ENCODE measurements around the gene EP300. TPM values are rescaled to one million over a fixed set of nuclear protein-coding genes. Genes with fewer than 3 reads are reported as not detected.
"Not testable (repeated sequence)": the region's sequence is repeated elsewhere in the genome, so short reads cannot be mapped to it uniquely, and the experiment has no call there.

The EP300 gene
- total RNA-seq, 1 donor from 2014 or later = 124 TPM

DNA sequence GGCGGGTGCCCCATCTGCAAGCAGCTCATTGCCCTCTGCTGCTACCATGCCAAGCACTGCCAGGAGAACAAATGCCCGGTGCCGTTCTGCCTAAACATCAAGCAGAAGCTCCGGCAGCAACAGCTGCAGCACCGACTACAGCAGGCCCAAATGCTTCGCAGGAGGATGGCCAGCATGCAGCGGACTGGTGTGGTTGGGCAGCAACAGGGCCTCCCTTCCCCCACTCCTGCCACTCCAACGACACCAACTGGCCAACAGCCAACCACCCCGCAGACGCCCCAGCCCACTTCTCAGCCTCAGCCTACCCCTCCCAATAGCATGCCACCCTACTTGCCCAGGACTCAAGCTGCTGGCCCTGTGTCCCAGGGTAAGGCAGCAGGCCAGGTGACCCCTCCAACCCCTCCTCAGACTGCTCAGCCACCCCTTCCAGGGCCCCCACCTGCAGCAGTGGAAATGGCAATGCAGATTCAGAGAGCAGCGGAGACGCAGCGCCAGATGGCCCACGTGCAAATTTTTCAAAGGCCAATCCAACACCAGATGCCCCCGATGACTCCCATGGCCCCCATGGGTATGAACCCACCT lies 84.7 kb downstream of the EP300 start:
- peaks cover 40% of the 10 kb centered on the region for H3K36me3 Mint-ChIP-seq
- no peak for DNase-seq (ENCODE audit: low spot score in 2 of 2, unreplicated experiment in 2 of 2)
- H3K9me3 Mint-ChIP-seq = no peaks in the 10 kb centered on the region
- no peak overlapping the region for H3K27ac Mint-ChIP-seq
- H3K4me3 Mint-ChIP-seq = no peak overlapping the region
- no peak for TF ChIP-seq CTCF (IDR thresholded peaks at IDR 0.05; ENCODE audit: unreplicated experiment)
- H3K4me1 Mint-ChIP-seq = peaks cover 3% of the 10 kb centered on the region
- H3K27me3 Mint-ChIP-seq (ENCODE audit: low read depth) = no peaks in the 10 kb centered on the region

DNA sequence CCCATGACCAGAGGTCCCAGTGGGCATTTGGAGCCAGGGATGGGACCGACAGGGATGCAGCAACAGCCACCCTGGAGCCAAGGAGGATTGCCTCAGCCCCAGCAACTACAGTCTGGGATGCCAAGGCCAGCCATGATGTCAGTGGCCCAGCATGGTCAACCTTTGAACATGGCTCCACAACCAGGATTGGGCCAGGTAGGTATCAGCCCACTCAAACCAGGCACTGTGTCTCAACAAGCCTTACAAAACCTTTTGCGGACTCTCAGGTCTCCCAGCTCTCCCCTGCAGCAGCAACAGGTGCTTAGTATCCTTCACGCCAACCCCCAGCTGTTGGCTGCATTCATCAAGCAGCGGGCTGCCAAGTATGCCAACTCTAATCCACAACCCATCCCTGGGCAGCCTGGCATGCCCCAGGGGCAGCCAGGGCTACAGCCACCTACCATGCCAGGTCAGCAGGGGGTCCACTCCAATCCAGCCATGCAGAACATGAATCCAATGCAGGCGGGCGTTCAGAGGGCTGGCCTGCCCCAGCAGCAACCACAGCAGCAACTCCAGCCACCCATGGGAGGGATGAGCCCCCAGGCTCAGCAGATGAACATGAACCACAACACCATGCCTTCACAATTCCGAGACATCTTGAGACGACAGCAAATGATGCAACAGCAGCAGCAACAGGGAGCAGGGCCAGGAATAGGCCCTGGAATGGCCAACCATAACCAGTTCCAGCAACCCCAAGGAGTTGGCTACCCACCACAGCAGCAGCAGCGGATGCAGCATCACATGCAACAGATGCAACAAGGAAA lies 85.4 kb downstream of the EP300 start:
- Mint-ChIP-seq H3K27ac (no peak overlapping the region), H3K4me3 (no peak overlapping the region)

DNA sequence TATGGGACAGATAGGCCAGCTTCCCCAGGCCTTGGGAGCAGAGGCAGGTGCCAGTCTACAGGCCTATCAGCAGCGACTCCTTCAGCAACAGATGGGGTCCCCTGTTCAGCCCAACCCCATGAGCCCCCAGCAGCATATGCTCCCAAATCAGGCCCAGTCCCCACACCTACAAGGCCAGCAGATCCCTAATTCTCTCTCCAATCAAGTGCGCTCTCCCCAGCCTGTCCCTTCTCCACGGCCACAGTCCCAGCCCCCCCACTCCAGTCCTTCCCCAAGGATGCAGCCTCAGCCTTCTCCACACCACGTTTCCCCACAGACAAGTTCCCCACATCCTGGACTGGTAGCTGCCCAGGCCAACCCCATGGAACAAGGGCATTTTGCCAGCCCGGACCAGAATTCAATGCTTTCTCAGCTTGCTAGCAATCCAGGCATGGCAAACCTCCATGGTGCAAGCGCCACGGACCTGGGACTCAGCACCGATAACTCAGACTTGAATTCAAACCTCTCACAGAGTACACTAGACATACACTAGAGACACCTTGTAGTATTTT lies 86.1 kb downstream of the EP300 start:
- no peak overlapping the region for H3K27ac Mint-ChIP-seq
- peaks cover 3% of the 10 kb centered on the region for H3K4me1 Mint-ChIP-seq
- no peaks in the 10 kb centered on the region for H3K27me3 Mint-ChIP-seq (ENCODE audit: low read depth)
- H3K36me3 Mint-ChIP-seq = peaks cover 31% of the 10 kb centered on the region
- DNase-seq (ENCODE audit: low spot score in 2 of 2, unreplicated experiment in 2 of 2) = no peak
- H3K9me3 Mint-ChIP-seq = no peaks in the 10 kb centered on the region
- no peak for TF ChIP-seq CTCF (IDR thresholded peaks at IDR 0.05; ENCODE audit: unreplicated experiment)
- no peak overlapping the region for H3K4me3 Mint-ChIP-seq

More for the DNA sequence above, 85.4 kb downstream of the EP300 start:
- H3K36me3 Mint-ChIP-seq = peaks cover 37% of the 10 kb centered on the region
- no peak for DNase-seq (ENCODE audit: low spot score in 2 of 2, unreplicated experiment in 2 of 2)
- H3K9me3 Mint-ChIP-seq = no peaks in the 10 kb centered on the region
- no peaks in the 10 kb centered on the region for H3K27me3 Mint-ChIP-seq (ENCODE audit: low read depth)
- peaks cover 3% of the 10 kb centered on the region for H3K4me1 Mint-ChIP-seq
- no peak for TF ChIP-seq CTCF (IDR thresholded peaks at IDR 0.05; ENCODE audit: unreplicated experiment)

GRCh38 chr22:41180362-41180761 lies 88.0 kb downstream of the EP300 start:
- H3K36me3 Mint-ChIP-seq = peaks cover 25% of the 10 kb centered on the region
- not testable (repeated sequence) for H3K4me1 Mint-ChIP-seq; H3K9me3 Mint-ChIP-seq; H3K27me3 Mint-ChIP-seq (ENCODE audit: low read depth); DNase-seq (ENCODE audit: low spot score in 2 of 2, unreplicated experiment in 2 of 2); H3K4me3 Mint-ChIP-seq
- peak overlapping the region; percentile 28 for H3K27ac Mint-ChIP-seq

- no peak overlapping the region for H3K4me3 Mint-ChIP-seq
- peaks cover 3% of the 10 kb centered on the region for H3K4me1 Mint-ChIP-seq
- DNase-seq (ENCODE audit: low spot score in 2 of 2, unreplicated experiment in 2 of 2) = no peak
- H3K27ac Mint-ChIP-seq = peak overlapping the region; percentile 15
- H3K27me3 Mint-ChIP-seq (ENCODE audit: low read depth) = no peaks in the 10 kb centered on the region
- no peak for TF ChIP-seq CTCF (IDR thresholded peaks at IDR 0.05; ENCODE audit: unreplicated experiment)
- peaks cover 25% of the 10 kb centered on the region for H3K36me3 Mint-ChIP-seq
- H3K9me3 Mint-ChIP-seq = no peaks in the 10 kb centered on the region
Observed at GRCh38 chr22:41180926-41181325, 88.5 kb downstream of the EP300 start.

Data from mesothelial cell of epicardium (in vitro differentiated cells).